B cell (primary cell): ENCODE data around the gene WDR90. TPM values are rescaled to one million over a fixed set of nuclear protein-coding genes. Genes with fewer than 3 reads are reported as not detected.

Experiments
- ATAC-seq: fragments of 200-7000 bp; cut with Tn5 transposase; one replicate; pipeline ENCODE4 v1.10.0; 2021; ENCODE audit warnings: low read depth, mild to moderate bottlenecking, moderate number of reproducible peaks, moderate library complexity
- CTCF ChIA-PET: fragments of 350-600 bp; sonication (Branson Sonifier 250); formaldehyde crosslinking; loops from one replicate; lab custom pipeline; 2021; ENCODE audit warnings: antibody characterized with exemption, inconsistent platforms; lab: Charles Lee
- POLR2A ChIA-PET: fragments of 350-600 bp; sonication (Branson Sonifier 250); formaldehyde crosslinking; loops from one replicate; lab custom pipeline; 2021; ENCODE audit warnings: antibody characterized with exemption; lab: Charles Lee
- DNase-seq: peaks from one replicate; pipeline ENCODE4 v3.0.0; 2013
- H2AFZ ChIP-seq: 2 replicates; pipeline ENCODE4 v1.6.1; 2012; ENCODE audit warnings: mild to moderate bottlenecking, low read depth, low read length; ENCODE audit not compliant: insufficient read depth, poor library complexity, severe bottlenecking
- H3K27ac ChIP-seq, 2 donors: 1 replicate in 1 of 2; 2 replicates in 1 of 2; pipeline ENCODE4 v1.5.1; 2012 to 2013; ENCODE audit warnings: low read length in 2 of 2, mild to moderate bottlenecking in 2 of 2, moderate library complexity in 1 of 2
- H3K27me3 ChIP-seq, 4 experiments: fragments of 200-600 bp in 1 of 4; sonication (generic) in 1 of 4; replicated peaks in 1 of 4; 1 replicate in 2 of 4; 2 replicates in 2 of 4; pipeline versions ENCODE4 v1.6.1 to v1.7.0; 2013 to 2016; ENCODE audit warnings: low read length in 3 of 4, mild to moderate bottlenecking in 2 of 4, mixed read lengths in 1 of 4, moderate library complexity in 1 of 4; ENCODE audit not compliant: insufficient read depth in 4 of 4, control insufficient read depth in 3 of 4; ENCODE audit errors: control extremely low read depth in 1 of 4
- H3K36me3 ChIP-seq, 2 experiments: replicated peaks in 1 of 2; 1 replicate in 1 of 2; 2 replicates in 1 of 2; pipeline versions ENCODE4 v1.6.1 to v1.7.1; 2013; ENCODE audit warnings: low read length in 1 of 2; ENCODE audit not compliant: insufficient read depth in 2 of 2, control insufficient read depth in 1 of 2; ENCODE audit errors: control extremely low read depth in 1 of 2, extremely low read depth in 1 of 2
- H3K4me1 ChIP-seq, 2 donors: fragments of 200-600 bp in 1 of 2; sonication (generic) in 1 of 2; 1 replicate in 1 of 2; 2 replicates in 1 of 2; pipeline versions ENCODE4 v1.5.1 to v1.6.1; 2013 to 2017; ENCODE audit warnings: low read length in 2 of 2; ENCODE audit not compliant: control insufficient read depth in 2 of 2, insufficient read depth in 2 of 2
- H3K4me2 ChIP-seq: replicated peaks from 2 replicates; pipeline ENCODE3; 2012; ENCODE audit warnings: mild to moderate bottlenecking, low read depth, low read length; ENCODE audit not compliant: poor library complexity, severe bottlenecking
- H3K4me3 ChIP-seq, 5 experiments: fragments of 200-600 bp in 1 of 5; sonication (generic) in 1 of 5; 1 replicate in 3 of 5; 2 replicates in 2 of 5; pipeline versions ENCODE4 v1.5.1 to v1.7.0; 2011 to 2016; ENCODE audit warnings: low read length in 4 of 5, mild to moderate bottlenecking in 4 of 5, low read depth in 2 of 5, control low read depth in 1 of 5, moderate library complexity in 1 of 5; ENCODE audit not compliant: insufficient read depth in 1 of 5; ENCODE audit errors: control extremely low read depth in 1 of 5, extremely low read depth in 1 of 5
- H3K79me2 ChIP-seq: fragments of 200-600 bp; sonication (generic); one replicate; pipeline ENCODE4 v1.6.0; 2016; ENCODE audit warnings: low read length; ENCODE audit not compliant: control insufficient read depth, insufficient read depth
- H3K9ac ChIP-seq: fragments of 200-600 bp; sonication (generic); 2 replicates; pipeline ENCODE4 v1.6.1; 2017; ENCODE audit warnings: mild to moderate bottlenecking, low read length, moderate library complexity
- H3K9me3 ChIP-seq, 3 donors: one replicate each; pipeline versions ENCODE4 v1.6.1 to v1.7.1; 2013; ENCODE audit warnings: low read length in 2 of 3; ENCODE audit not compliant: control insufficient read depth in 2 of 3, insufficient read depth in 1 of 3; ENCODE audit errors: control extremely low read depth in 1 of 3
- H4K20me1 ChIP-seq: 2 replicates; pipeline ENCODE4 v1.6.0; 2012; ENCODE audit warnings: mild to moderate bottlenecking, low read length; ENCODE audit not compliant: insufficient read depth, control insufficient read depth, poor library complexity, severe bottlenecking
- H3K27ac Mint-ChIP-seq: one replicate; pipeline ENCODE4 v1.8.0; 2021; ENCODE audit warnings: mixed read lengths
- H3K27me3 Mint-ChIP-seq: one replicate; pipeline ENCODE4 v1.8.0; 2021; ENCODE audit warnings: mixed read lengths
- H3K4me1 Mint-ChIP-seq: one replicate; pipeline ENCODE4 v1.8.0; 2021; ENCODE audit warnings: mixed read lengths
- H3K4me3 Mint-ChIP-seq: one replicate; pipeline ENCODE4 v1.8.0; 2021; ENCODE audit warnings: mixed read lengths
- H3K9me3 Mint-ChIP-seq: one replicate; pipeline ENCODE4 v1.8.0; 2022; ENCODE audit warnings: mixed read lengths; ENCODE audit not compliant: insufficient read depth
- EZH2 ChIP-seq: IDR thresholded peaks from 2 replicates; pipeline ENCODE4 v1.6.1; 2012; ENCODE audit warnings: borderline replicate concordance, low read depth, mild to moderate bottlenecking, moderate library complexity, low read length; ENCODE audit not compliant: insufficient read depth, poor library complexity, severe bottlenecking
- WGBS: methylation state at CpG from one replicate; pipeline ENCODE4 v1.1.5; 2013; ENCODE audit warnings: missing lambda C conversion rate; ENCODE audit not compliant: insufficient coverage; 5-methylcytosine and 5-hydroxymethylcytosine counted together
- intact Hi-C: fragments of 100-400 bp; cut with micrococcal nuclease; formaldehyde crosslinking; loops from one replicate; pipeline ENCODE4 v1.10.0; 2022
- polyA plus RNA-seq: library from polyadenylated mRNA; depleted of rRNA; stranded (reverse); fragments of >200 nt; gene quantifications from 2 replicates; pipeline ENCODE4 v1.2.3, GENCODE V29; 2012
- total RNA-seq, 2 donors: library from RNA; stranded (reverse); fragments of 120-200 nt in 1 of 2; gene quantifications; 1 replicate in 1 of 2; 2 replicates in 1 of 2; pipeline versions ENCODE4 v1.2.3 to v1.2.4, GENCODE V29; 2013 to 2022
- TF ChIP-seq, protein P1 (sequence below): fragments of 200-600 bp; IDR thresholded peaks from one replicate; pipeline ENCODE4 v1.8.0; 2022; ENCODE audit warnings: antibody characterized with exemption, mild to moderate bottlenecking

Gene WDR90
- total and polyA plus RNA-seq, 2 donors (not counting 1 experiment from before 2014, with no cell fraction given): 23.1 to 34.7 TPM

DNA sequence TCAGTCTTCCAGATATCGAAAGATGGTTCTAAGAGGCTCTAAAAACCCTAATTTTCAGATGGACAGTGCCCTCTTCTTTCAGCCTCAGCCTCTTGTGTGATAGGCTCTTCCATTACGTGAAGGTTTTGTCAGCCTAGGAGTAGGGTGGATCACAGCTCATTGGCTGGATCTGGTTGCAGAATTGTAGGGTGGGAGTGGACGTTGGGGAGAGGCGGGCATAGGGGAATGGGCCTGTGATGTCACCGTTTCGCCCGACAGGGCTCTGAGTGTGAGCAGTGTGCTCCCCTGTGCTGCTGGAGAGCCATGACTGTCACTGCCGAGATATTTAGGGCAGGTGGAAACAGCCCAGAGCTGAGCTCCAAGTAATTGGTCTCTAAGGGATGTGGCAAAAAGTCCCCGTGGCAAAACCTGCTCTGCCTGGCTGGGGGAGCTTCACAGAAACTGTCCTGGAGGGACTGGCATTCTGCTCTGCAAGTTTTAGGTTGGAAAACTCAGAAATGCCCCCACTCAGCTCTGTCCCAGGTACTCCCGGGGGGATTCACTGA lies 24.6 kb upstream of the WDR90 start:
- H3K79me2 ChIP-seq: peaks cover 3% of the 10 kb centered on the region
- no peaks in the 10 kb centered on the region for H3K9me3 Mint-ChIP-seq
- no peak for DNase-seq
- no peak overlapping the region for H2AFZ ChIP-seq
- ATAC-seq: no peak
- H4K20me1 ChIP-seq: no peaks in the 10 kb centered on the region
- no peaks in the 10 kb centered on the region for H3K4me1 Mint-ChIP-seq
- no peaks in the 10 kb centered on the region for H3K9me3 ChIP-seq
- intact Hi-C loops: no loop called here
- H3K4me2 ChIP-seq: no peak overlapping the region
- peaks cover 0 to 12% of the 10 kb centered on the region in 2 experiments for H3K36me3 ChIP-seq
- WGBS: 88% methylated on average over 10 of the region's 10 CpGs
- H3K4me3 Mint-ChIP-seq: no peak overlapping the region
- H3K27ac Mint-ChIP-seq: no peak overlapping the region
- no peaks in the 10 kb centered on the region for H3K4me1 ChIP-seq
- no peaks in the 10 kb centered on the region for H3K27me3 ChIP-seq
- TF ChIP-seq, protein P1, sequence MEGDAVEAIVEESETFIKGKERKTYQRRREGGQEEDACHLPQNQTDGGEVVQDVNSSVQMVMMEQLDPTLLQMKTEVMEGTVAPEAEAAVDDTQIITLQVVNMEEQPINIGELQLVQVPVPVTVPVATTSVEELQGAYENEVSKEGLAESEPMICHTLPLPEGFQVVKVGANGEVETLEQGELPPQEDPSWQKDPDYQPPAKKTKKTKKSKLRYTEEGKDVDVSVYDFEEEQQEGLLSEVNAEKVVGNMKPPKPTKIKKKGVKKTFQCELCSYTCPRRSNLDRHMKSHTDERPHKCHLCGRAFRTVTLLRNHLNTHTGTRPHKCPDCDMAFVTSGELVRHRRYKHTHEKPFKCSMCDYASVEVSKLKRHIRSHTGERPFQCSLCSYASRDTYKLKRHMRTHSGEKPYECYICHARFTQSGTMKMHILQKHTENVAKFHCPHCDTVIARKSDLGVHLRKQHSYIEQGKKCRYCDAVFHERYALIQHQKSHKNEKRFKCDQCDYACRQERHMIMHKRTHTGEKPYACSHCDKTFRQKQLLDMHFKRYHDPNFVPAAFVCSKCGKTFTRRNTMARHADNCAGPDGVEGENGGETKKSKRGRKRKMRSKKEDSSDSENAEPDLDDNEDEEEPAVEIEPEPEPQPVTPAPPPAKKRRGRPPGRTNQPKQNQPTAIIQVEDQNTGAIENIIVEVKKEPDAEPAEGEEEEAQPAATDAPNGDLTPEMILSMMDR: no peak
- no peak for TF ChIP-seq EZH2
- no peak overlapping the region for H3K27ac ChIP-seq
- CTCF ChIA-PET: no interaction called here
- H3K27me3 Mint-ChIP-seq: no peaks in the 10 kb centered on the region
- no peak overlapping the region for H3K4me3 ChIP-seq
- H3K9ac ChIP-seq: no peak overlapping the region
- POLR2A ChIA-PET: no interaction called here

DNA sequence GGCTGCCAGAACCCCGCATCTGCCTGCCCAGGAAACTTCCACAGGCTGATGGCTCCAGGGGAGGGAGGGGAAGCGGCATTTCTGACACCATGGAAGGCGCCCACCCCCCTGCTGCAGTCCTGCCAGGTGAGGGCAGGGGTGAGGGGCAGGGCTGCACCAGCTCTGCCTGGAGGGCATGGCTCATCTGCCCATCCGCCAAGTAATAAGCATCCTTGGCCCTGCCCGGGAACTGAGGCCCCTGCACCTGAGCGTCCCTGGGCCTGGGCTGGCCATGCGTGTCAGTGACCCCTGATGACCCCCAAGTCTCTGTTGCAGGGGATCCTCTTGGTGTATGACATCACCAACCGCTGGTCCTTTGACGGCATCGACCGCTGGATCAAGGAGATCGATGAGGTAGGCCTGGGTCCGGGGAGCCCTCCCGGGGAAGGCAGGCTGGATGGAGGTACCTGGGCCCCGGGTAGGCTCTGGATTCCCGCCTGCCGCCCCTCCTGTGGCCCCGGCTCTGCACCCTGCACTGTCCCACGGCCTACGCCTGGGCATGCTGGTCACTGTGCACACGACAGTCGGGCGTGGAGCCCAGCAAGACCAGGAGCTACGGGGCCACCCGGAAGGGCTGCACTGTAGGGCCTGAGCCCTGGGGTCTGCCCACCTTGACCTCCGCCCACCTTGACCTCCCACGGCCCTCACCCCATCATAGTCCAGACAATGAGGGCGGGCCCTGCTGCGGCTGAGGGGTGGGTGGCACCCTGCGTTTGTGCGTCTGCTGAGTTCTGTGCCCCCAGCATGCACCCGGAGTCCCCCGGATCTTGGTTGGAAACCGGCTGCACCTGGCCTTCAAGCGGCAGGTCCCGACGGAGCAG lies 23.8 kb upstream of the WDR90 start:
- no peaks in the 10 kb centered on the region for H3K27me3 Mint-ChIP-seq

More for the DNA sequence above, 23.8 kb upstream of the WDR90 start:
- H4K20me1 ChIP-seq: no peaks in the 10 kb centered on the region
- H3K27ac Mint-ChIP-seq: no peak overlapping the region
- no peak for ATAC-seq
- H3K4me3 Mint-ChIP-seq: no peak overlapping the region
- H3K4me1 Mint-ChIP-seq: no peaks in the 10 kb centered on the region
- H3K4me3 ChIP-seq: no peak overlapping the region
- ChIA-PET POLR2A (no interaction called here), CTCF (no interaction called here)
- peaks cover 0 to 12% of the 10 kb centered on the region in 2 experiments for H3K36me3 ChIP-seq
- H2AFZ ChIP-seq: no peak overlapping the region
- no peaks in the 10 kb centered on the region for H3K4me1 ChIP-seq
- TF ChIP-seq, protein P1: no peak
- no peak for TF ChIP-seq EZH2
- H3K27ac ChIP-seq: no peak overlapping the region
- H3K9ac ChIP-seq: no peak overlapping the region
- no peak for DNase-seq
- peaks cover 3% of the 10 kb centered on the region for H3K79me2 ChIP-seq
- intact Hi-C loops: no loop called here
- 93% methylated on average over 37 of the region's 37 CpGs for WGBS
- H3K9me3 Mint-ChIP-seq: no peaks in the 10 kb centered on the region
- no peaks in the 10 kb centered on the region for H3K27me3 ChIP-seq
- H3K4me2 ChIP-seq: no peak overlapping the region
- no peaks in the 10 kb centered on the region for H3K9me3 ChIP-seq
